Measurements from ENCODE around the gene ECSIT.
A peak's percentile ranks its signal among the peaks of the same experiment; 100 is the strongest.

ECSIT gene

DNA sequence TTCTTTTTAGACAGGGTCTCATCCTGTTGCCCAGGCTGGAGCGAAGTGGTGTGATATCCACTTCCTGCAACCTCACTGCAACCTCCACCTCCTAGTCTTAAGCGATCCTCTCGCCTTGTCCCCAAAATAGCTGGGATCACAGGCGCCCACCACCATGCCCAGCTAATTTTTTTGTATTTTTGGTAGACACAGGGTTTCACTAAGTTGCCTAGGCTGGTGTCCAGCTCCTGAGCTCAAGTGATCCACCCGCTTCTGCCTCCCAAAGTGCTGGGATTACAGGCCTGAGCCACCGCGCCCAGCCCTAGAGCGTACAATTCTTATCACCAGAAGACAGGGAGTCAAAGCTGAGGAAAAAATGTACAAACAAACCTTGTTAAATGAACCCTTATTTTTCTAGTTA, 34.6 kb upstream of the ECSIT start:
- no peaks in the 10 kb centered on the region for H3K9me3 ChIP-seq (replicated peaks in 1 of 11)
- H3K27ac ChIP-seq: no peak overlapping the region; a peak in 1 of 22 replicates
- peaks cover 47 to 83% (median 60%) of the 10 kb centered on the region in 10 experiments for H3K4me1 ChIP-seq
- no peaks in the 10 kb centered on the region for H3K36me3 ChIP-seq
- TF ChIP-seq Cebpa-rat (IDR thresholded peaks at IDR 0.05): no peak
- no peak overlapping the region for H3K9ac ChIP-seq
- peaks cover 0 to 4% (median 3%) of the 10 kb centered on the region in 11 experiments; a peak in 12 of 22 replicates for H4K20me1 ChIP-seq
- H3K4me2 ChIP-seq: peak overlapping the region in 2 of 11 experiments; percentile 24 to 67; a peak in 3 of 22 replicates
- H3K4me3 ChIP-seq: no peak overlapping the region
- no peaks in the 10 kb centered on the region for H3K27me3 ChIP-seq

DNA sequence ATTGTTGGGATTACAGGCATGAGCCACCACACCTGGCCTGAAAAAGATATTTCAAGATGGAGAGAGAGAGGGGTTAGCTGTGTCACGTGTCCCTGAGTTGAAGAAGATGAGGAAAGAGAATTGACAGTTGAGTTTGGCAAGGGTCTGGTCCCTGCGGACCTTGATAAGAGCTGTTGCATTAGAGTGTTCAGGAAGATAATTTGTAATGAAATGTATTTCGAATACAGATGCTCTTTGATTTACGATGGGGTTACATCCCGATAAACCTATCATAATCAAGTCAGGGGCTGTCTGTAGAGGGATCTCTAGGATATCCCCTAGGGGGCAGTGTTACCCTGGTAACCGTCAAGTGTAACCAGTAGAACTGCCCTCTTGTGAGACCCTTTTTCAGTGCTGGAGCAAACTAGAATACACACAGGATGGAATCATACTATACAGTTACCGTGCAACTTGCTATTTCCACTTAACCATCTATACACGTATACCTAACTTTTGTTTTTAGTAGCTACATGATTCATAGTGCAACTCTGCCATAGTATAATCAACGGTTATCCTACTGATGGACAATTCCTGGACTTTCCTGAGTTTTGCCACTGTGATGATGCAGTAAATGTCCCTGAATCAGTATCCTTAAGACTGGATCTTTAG, 31.6 kb upstream of the ECSIT start:
- peak overlapping the region in 1 of 11 experiments; percentile 44; a peak in 2 of 22 replicates for H3K27ac ChIP-seq
- no peaks in the 10 kb centered on the region for H3K9me3 ChIP-seq (replicated peaks in 1 of 11)
- H3K9ac ChIP-seq: peak overlapping the region in 2 of 11 experiments; percentile 77 to 84; a peak in 1 of 22 replicates

DNA sequence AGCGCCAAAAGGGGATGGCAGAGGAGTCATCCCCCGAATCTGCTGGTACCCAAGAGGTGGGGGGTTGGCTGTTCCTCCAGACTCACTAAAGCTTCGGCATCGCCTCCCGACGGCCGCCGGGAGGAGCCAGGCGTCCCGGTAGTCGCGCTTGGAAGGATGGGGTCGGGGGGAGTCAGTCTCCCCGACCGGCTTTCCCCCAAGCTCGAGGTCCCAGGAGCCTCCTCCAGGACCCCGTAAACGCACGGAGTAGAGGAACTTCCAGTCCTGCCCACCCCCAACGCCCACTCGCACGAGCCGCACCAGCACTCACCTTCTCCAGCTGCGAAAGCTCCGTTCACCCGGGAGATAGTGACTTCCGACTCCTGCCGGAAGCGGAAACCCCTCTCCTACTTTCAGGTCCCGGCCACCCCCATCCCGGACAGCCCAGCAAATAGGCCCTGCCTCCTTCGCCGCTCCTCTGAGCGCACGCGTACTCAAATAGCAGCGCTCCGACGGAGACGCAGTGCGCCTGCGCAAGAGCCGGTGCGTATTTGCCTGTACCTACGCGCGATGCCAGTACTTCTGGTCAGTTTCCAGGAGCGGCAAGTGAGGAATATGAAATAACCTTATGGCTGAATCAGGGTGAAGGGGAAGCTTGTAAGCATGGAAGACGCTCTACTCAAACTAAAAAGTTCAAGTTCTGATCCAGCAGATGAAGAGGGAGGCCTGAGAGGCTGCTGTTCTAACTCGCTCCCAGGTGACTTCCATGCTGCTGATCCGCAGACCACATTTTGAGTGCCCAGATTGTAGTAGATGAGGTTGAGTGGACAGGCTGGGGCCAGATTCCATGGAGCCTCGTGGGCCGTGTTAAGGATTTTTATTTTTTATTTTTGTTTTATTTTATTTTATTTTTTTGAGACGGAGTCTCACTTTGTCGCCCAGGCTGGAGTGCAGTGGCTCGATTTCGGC, 30.2 kb upstream of the ECSIT start, which contains the start of gene ELOF1:
ELOF1 (minus strand) TSS at position 350 of the 948 bp plus-strand sequence. CDS start 4,883 bp downstream, outside the sequence.
- peaks cover 6 to 27% (median 16%) of the 10 kb centered on the region in 11 experiments; a peak in 17 of 22 replicates for H3K36me3 ChIP-seq
- H3K9me3 ChIP-seq (replicated peaks in 1 of 11): no peaks in the 10 kb centered on the region
- peak within 1 kb of the TSS in 10 of 11 experiments; percentile 44 to 78 (median 67); a peak in 21 of 22 replicates for H3K27ac ChIP-seq
- peak within 1 kb of the TSS; percentile 71 to 87 (median 79) for H3K9ac ChIP-seq
- H4K20me1 ChIP-seq: peaks cover 38 to 47% (median 45%) of the 10 kb centered on the region in 11 experiments; a peak in 21 of 22 replicates
- no peak for TF ChIP-seq Cebpa-rat (IDR thresholded peaks at IDR 0.05)
- H3K4me2 ChIP-seq: peak within 1 kb of the TSS; percentile 86 to 99 (median 96)
- H3K4me3 ChIP-seq: peak within 1 kb of the TSS; percentile 70 to 96 (median 83)
- H3K27me3 ChIP-seq: no peaks in the 10 kb centered on the region
- H3K4me1 ChIP-seq: peaks cover 49 to 78% (median 65%) of the 10 kb centered on the region in 10 experiments

More for the DNA sequence above, 31.6 kb upstream of the ECSIT start:
- H3K4me2 ChIP-seq: peak overlapping the region; percentile 81 to 99 (median 93)
- H4K20me1 ChIP-seq: peaks cover 24 to 34% (median 32%) of the 10 kb centered on the region in 11 experiments; a peak in 21 of 22 replicates
- peaks cover 0 to 15% (median 5%) of the 10 kb centered on the region in 11 experiments; a peak in 6 of 22 replicates for H3K36me3 ChIP-seq
- no peaks in the 10 kb centered on the region for H3K27me3 ChIP-seq
- H3K4me1 ChIP-seq: peaks cover 54 to 82% (median 66%) of the 10 kb centered on the region in 10 experiments
- TF ChIP-seq Cebpa-rat (IDR thresholded peaks at IDR 0.05): no peak
- H3K4me3 ChIP-seq: peak overlapping the region in 1 of 10 experiments; percentile 96; a peak in 3 of 20 replicates

DNA sequence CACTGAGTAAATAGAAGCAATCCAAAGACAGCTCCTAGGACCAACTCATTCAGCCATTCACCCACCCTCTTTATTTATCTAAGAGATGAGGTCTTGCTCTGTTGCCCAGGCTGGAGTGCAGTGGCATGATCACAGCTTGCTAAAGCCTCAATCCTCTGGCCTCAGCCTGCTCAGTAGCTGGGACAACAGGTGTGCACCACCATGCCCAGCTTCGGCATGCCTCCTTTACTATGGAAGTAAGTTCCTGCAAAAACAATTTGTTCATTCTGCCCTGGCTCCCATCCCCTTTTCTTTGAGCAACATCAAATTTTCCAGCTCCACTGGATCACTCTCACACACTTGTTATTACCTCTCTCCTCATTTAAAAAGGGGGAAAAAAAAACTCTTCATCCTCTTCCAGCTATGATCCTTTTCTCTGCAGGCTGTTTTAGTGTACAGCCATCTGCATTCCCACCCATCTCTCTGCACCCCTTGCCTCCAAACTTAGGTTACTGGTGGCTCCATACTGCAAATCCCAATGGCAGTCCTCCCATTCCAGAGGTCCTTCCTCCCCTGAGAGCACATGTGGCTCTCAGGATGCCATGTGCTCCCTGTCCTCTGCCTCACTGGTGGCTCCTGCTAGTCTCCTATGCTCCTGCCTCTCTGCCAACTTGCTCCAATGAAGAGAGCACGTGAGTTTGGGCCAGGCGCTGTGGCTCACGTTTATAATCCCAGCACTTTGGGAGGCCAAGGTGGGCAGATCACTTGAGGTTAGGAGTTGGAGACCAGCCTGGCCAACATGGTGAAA, 27.9 kb upstream of the ECSIT start:
- no peaks in the 10 kb centered on the region for H3K27me3 ChIP-seq
- H3K4me1 ChIP-seq: peaks cover 45 to 82% (median 74%) of the 10 kb centered on the region in 10 experiments
- peaks cover 50 to 70% (median 68%) of the 10 kb centered on the region in 11 experiments; a peak in 21 of 22 replicates for H4K20me1 ChIP-seq
- H3K36me3 ChIP-seq: peaks cover 23 to 50% (median 38%) of the 10 kb centered on the region in 11 experiments; a peak in 21 of 22 replicates
- no peak overlapping the region for H3K4me3 ChIP-seq
- 0 out of 22 replicates have a peak overlapping the region, but pooled peaks of 4 of the 11 experiments have one; percentile 11 to 32 (median 27) for H3K9ac ChIP-seq
- peak overlapping the region; percentile 6 to 99 (median 92); a peak in 19 of 22 replicates for H3K4me2 ChIP-seq
- H3K27ac ChIP-seq: no peak overlapping the region
- no peaks in the 10 kb centered on the region for H3K9me3 ChIP-seq (replicated peaks in 1 of 11)
- no peak for TF ChIP-seq Cebpa-rat (IDR thresholded peaks at IDR 0.05)

DNA sequence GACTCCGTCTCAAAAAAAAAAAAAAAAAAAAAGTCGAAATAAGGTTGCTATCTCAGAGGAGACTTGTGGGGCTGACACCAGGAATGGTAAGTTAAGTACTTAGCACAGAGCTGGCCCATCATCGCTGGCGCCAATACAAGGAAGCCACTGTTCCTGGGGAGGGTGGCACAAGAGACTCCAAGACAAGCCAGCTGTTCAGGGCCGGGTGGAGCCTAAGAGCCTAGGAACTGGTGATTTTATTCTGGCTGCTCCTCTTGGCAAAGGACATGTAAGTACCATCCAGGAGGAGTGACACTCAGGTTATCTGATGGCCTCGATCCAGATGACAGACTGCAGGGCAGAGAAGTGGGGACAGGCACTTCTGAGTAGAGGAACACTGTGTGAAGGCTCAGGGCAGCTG, 26.3 kb upstream of the ECSIT start:
- Histone ChIP-seq H3K27ac (no peak overlapping the region), H3K4me3 (no peak overlapping the region), H3K4me2 (peak overlapping the region in 10 of 11 experiments; percentile 1 to 88 (median 42); a peak in 5 of 22 replicates), H3K36me3 (peaks cover 24 to 58% (median 43%) of the 10 kb centered on the region in 11 experiments; a peak in 21 of 22 replicates), H4K20me1 (peaks cover 50 to 77% (median 68%) of the 10 kb centered on the region in 11 experiments; a peak in 21 of 22 replicates), H3K9me3 (replicated peaks in 1 of 11) (no peaks in the 10 kb centered on the region), H3K4me1 (peaks cover 41 to 75% (median 68%) of the 10 kb centered on the region in 10 experiments), H3K27me3 (no peaks in the 10 kb centered on the region), H3K9ac (peak overlapping the region in 1 of 11 experiments; percentile 24; a peak in 1 of 22 replicates)
- TF ChIP-seq Cebpa-rat (IDR thresholded peaks at IDR 0.05): no peak

DNA sequence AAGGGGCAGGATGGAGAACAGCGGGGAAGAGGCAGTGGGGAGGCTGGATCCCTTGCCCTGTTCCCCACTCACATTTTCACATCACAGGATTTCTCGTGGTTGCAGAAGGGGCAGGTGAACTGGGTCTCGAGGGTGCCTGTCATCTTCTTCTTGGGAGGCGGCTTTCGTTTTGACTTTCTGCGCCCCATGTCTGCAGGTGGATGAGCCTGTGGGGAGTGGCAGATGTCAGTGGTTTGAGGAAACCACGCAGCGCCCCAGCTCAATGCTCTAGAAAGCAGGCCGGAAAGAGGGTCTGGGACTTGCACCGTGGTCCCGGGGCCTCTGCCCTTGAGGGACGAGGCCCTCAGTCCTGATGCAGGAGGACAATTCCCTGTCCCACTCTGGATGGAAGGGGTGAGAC, 25.2 kb upstream of the ECSIT start:
- no peaks in the 10 kb centered on the region for H3K27me3 ChIP-seq
- H3K27ac ChIP-seq: no peak overlapping the region; a peak in 1 of 22 replicates
- peaks cover 32 to 66% (median 59%) of the 10 kb centered on the region in 10 experiments for H3K4me1 ChIP-seq
- peaks cover 24 to 58% (median 43%) of the 10 kb centered on the region in 11 experiments; a peak in 21 of 22 replicates for H3K36me3 ChIP-seq
- no peaks in the 10 kb centered on the region for H3K9me3 ChIP-seq (replicated peaks in 1 of 11)
- H3K4me3 ChIP-seq: no peak overlapping the region
- peak overlapping the region in 10 of 11 experiments; percentile 15 to 88 (median 68); a peak in 20 of 22 replicates for H3K4me2 ChIP-seq
- H3K9ac ChIP-seq: peak overlapping the region in 6 of 11 experiments; percentile 10 to 52 (median 16); a peak in 7 of 22 replicates
- H4K20me1 ChIP-seq: peaks cover 50 to 77% (median 68%) of the 10 kb centered on the region in 11 experiments; a peak in 21 of 22 replicates
- TF ChIP-seq Cebpa-rat (IDR thresholded peaks at IDR 0.05): no peak

DNA sequence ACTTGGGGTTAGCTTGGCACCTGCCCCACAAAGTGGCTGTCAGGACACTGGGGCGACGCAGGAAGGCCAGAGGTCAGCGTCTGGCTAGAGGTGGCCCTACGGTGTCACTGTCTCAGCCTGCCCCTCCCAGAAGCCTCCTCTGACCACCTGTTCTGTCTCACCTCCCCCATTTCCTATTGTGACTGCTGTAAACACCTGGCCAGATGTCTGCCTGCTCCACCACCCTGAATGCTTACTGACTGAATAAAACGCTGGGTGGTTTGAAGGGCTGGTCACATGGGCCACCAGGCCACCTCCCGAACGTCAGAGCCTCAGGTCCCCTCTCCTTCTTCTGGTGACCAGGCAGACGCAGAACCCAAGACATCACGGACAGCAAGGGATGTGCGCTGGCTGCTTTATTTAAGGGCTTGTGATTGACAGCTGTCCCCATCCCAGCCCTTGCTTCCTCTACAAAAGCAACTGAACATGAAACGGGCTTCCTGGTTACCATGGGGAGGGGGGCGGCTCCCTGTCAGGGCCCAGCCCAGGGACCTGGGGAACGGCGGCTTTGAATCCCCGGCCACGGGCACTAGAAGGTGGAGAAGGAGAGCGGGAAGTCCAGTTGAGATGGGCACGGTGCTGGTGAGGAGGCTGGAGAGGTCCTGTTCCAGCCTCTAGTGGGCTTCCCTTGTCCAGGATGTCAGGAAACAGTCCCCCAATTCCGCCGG, 23.9 kb upstream of the ECSIT start:
- H3K27ac ChIP-seq: no peak overlapping the region

More for the DNA sequence above, 23.9 kb upstream of the ECSIT start:
- peak overlapping the region in 9 of 11 experiments; percentile 35 to 88 (median 69); a peak in 17 of 22 replicates for H3K4me2 ChIP-seq
- H3K36me3 ChIP-seq: peaks cover 24 to 58% (median 43%) of the 10 kb centered on the region in 11 experiments; a peak in 21 of 22 replicates
- peaks cover 45 to 67% (median 59%) of the 10 kb centered on the region in 11 experiments; a peak in 21 of 22 replicates for H4K20me1 ChIP-seq
- no peak overlapping the region for H3K4me3 ChIP-seq
- peak overlapping the region in 5 of 11 experiments; percentile 7 to 56 (median 45); a peak in 6 of 22 replicates for H3K9ac ChIP-seq
- H3K4me1 ChIP-seq: peaks cover 25 to 58% (median 52%) of the 10 kb centered on the region in 10 experiments
- H3K9me3 ChIP-seq (replicated peaks in 1 of 11): no peaks in the 10 kb centered on the region
- H3K27me3 ChIP-seq: no peaks in the 10 kb centered on the region
- no peak for TF ChIP-seq Cebpa-rat (IDR thresholded peaks at IDR 0.05)

All from BLaER1 treated with 17β-estradiol and CSF1 and Interleukin-3, amounts not matched to agents 10 nM and 100 nM (cell line).